NCI-H510A (cell line): Measurements from ENCODE around the gene CIAO1.
"Not testable (repeated sequence)": the region's sequence is repeated elsewhere in the genome, so short reads cannot be mapped to it uniquely, and the experiment has no call there.

ENCODE experiments used
- DNase-seq: peaks from one replicate; lab custom pipeline; 2025; lab: John Stamatoyannopoulos, UW

CIAO1 gene

GRCh38 chr2:96276787-96277499 is 10.9 kb downstream of the CIAO1 start:
- no peak for DNase-seq

GRCh38 chr2:96287273-96287856 is 21.3 kb downstream of the CIAO1 start:
- DNase-seq, result no peak

- DNase-seq, result no peak
These were observed 25.7 kb downstream of the CIAO1 start for GRCh38 chr2:96291751-96292150.

GRCh38 chr2:96294271-96294670 is 28.2 kb downstream of the CIAO1 start:
- not testable (repeated sequence) for DNase-seq

- no peak for DNase-seq
These were observed 30.9 kb downstream of the CIAO1 start for GRCh38 chr2:96296925-96297324.

GRCh38 chr2:96301865-96302264 is 35.8 kb downstream of the CIAO1 start:
- no peak for DNase-seq

GRCh38 chr2:96304606-96305005 is 38.6 kb downstream of the CIAO1 start:
- DNase-seq, result no peak

- DNase-seq, result peak; percentile 74
These were observed 39.3 kb downstream of the CIAO1 start, which contains the start of gene SNRNP200 for GRCh38 chr2:96305091-96305978. TSS of gene SNRNP200 (minus strand) at chr2:96305546. CDS start at chr2:96305437, 109 bp downstream.

- no peak for DNase-seq
These were observed 39.9 kb downstream of the CIAO1 start for GRCh38 chr2:96305979-96306308.

GRCh38 chr2:96306370-96306769 is 40.3 kb downstream of the CIAO1 start:
- no peak for DNase-seq

GRCh38 chr2:96308248-96308647 is 42.2 kb downstream of the CIAO1 start:
- no peak for DNase-seq

- no peak for DNase-seq
These were observed 49.0 kb downstream of the CIAO1 start for GRCh38 chr2:96315005-96315399.

GRCh38 chr2:96315400-96316071 is 49.5 kb downstream of the CIAO1 start:
- DNase-seq, result no peak

GRCh38 chr2:96316999-96317398 is 51.0 kb downstream of the CIAO1 start:
- no peak for DNase-seq

GRCh38 chr2:96317584-96317997 is 51.6 kb downstream of the CIAO1 start:
- no peak for DNase-seq

- DNase-seq, result no peak
These were observed 52.7 kb downstream of the CIAO1 start for GRCh38 chr2:96318723-96319122.

GRCh38 chr2:96319396-96319795 is 53.4 kb downstream of the CIAO1 start:
- no peak for DNase-seq

- DNase-seq, result no peak
These were observed 54.3 kb downstream of the CIAO1 start for GRCh38 chr2:96320326-96320725.

GRCh38 chr2:96320728-96321622 is 55.0 kb downstream of the CIAO1 start:
- no peak for DNase-seq
